Activated T-cell treated with anti-CD3 and anti-CD28 coated beads, Interleukin-2, amount 50 U/mL, for 4 hours (primary cell): ENCODE results near the gene KLHDC8A. TPM values are rescaled to one million over a fixed set of nuclear protein-coding genes. Genes with fewer than 3 reads are reported as not detected.
A peak's percentile ranks its signal among the peaks of the same experiment; 100 is the strongest.

ENCODE experiments used
- ATAC-seq, 2 donors: fragments of 200-7000 bp; cut with Tn5 transposase; one replicate each; pipeline ENCODE4 v1.10.0; 2021
- DNase-seq: peaks from one replicate; pipeline ENCODE4 v3.0.0-alpha.2; 2020
- H3K27me3 Mint-ChIP-seq: one replicate; pipeline ENCODE4 v1.8.0; 2021; ENCODE audit warnings: low read depth, mixed read lengths
- H3K36me3 Mint-ChIP-seq: one replicate; pipeline ENCODE4 v1.8.0; 2022; ENCODE audit warnings: mixed read lengths; ENCODE audit not compliant: insufficient read depth
- H3K4me1 Mint-ChIP-seq: one replicate; pipeline ENCODE4 v1.8.0; 2021; ENCODE audit warnings: low read depth, mixed read lengths
- H3K4me3 Mint-ChIP-seq: one replicate; pipeline ENCODE4 v1.8.0; 2021; ENCODE audit warnings: mild to moderate bottlenecking, moderate library complexity, mixed read lengths
- H3K9me3 Mint-ChIP-seq: one replicate; pipeline ENCODE4 v1.8.0; 2021; ENCODE audit warnings: mixed read lengths
- total RNA-seq, 3 donors: library from RNA; stranded (reverse); gene quantifications; one replicate each; pipeline ENCODE4 v1.2.1, GENCODE V29; 2021

Gene KLHDC8A
- total RNA-seq, 3 donors from 2014 or later: 0.05 TPM; not detected in 2

DNA sequence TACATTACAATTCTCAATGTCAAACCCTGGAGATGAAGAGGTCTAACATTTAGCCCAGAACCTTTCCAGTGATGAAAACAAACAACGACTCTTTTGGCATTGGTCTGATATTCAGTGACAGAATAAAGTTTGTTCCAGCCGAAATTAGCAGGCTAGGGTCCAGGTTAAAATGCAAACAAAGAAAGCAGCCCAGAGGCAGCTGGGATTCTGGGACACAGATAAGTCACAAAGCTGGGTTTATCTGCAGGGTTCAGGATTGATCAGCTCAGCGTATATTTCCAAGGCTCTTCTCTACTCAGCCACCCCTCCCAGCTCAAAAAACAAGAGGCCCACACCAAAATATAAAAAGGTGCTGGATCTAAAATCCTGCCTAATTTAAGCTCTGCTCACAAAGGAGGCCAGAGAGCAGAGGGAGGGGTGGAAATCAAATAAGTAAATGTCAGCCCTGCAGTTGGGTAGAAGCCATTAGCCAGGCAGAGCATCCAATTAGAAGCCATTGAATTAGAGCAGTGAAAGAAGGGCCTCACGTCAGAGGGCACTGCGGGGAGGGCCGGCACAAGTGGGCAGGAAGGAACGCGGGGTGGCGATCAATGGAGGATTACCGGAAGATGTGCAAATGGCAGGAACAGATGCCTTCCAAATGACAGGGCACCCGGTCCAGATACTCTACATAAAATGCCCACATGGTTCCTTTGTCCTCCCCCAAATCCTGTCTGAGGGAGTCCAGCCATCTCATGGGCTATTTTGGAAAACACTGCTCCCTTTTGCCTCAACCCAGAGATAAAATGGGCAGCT is 3.2 kb upstream of the KLHDC8A start:
- Mint-ChIP-seq H3K9me3 (no peaks in the 10 kb centered on the region), H3K4me1 (no peaks in the 10 kb centered on the region), H3K36me3 (no peaks in the 10 kb centered on the region), H3K4me3 (no peak overlapping the region), H3K27me3 (peaks cover 14% of the 10 kb centered on the region)
- DNase-seq (no peak), ATAC-seq (no peak)

- H3K36me3 Mint-ChIP-seq: no peaks in the 10 kb centered on the region
- DNase-seq (no peak), ATAC-seq (no peak)
- no peak overlapping the region for H3K4me3 Mint-ChIP-seq
- no peaks in the 10 kb centered on the region for H3K4me1 Mint-ChIP-seq
- H3K9me3 Mint-ChIP-seq: no peaks in the 10 kb centered on the region
- H3K27me3 Mint-ChIP-seq: peaks cover 17% of the 10 kb centered on the region
Observed at GRCh38 chr1:205358579-205358978, 1.9 kb upstream of the KLHDC8A start.

DNA sequence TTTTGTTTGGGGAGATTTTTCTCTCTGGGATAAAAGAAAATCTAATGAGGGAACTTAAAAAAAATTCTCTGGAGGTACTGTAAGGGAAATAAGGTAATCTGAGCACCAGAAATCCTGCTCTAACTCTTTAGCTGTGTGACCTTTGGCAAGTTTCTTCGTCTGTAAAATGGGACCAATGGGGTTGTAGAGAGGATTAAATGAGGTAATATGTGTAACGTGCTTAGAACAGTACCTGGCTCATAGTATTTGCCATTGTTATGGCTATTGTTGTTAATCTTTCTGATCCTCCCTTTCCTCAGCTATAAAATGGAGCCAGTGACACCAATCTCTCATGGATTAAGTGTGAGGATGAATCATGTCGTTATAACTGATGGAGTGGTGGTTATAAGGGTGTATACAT is 845 bp upstream of the KLHDC8A start:
- H3K36me3 Mint-ChIP-seq: no peaks in the 10 kb centered on the region
- H3K4me1 Mint-ChIP-seq: no peaks in the 10 kb centered on the region
- peaks cover 18% of the 10 kb centered on the region for H3K27me3 Mint-ChIP-seq
- no peaks in the 10 kb centered on the region for H3K9me3 Mint-ChIP-seq
- no peak overlapping the region for H3K4me3 Mint-ChIP-seq
- ATAC-seq (no peak), DNase-seq (no peak)

GRCh38 chr1:205355075-205355453 is 1.7 kb downstream of the KLHDC8A start:
- H3K36me3 Mint-ChIP-seq: no peaks in the 10 kb centered on the region
- DNase-seq (no peak), ATAC-seq (no peak)
- peaks cover 18% of the 10 kb centered on the region for H3K27me3 Mint-ChIP-seq
- no peaks in the 10 kb centered on the region for H3K9me3 Mint-ChIP-seq
- H3K4me3 Mint-ChIP-seq: no peak overlapping the region
- no peaks in the 10 kb centered on the region for H3K4me1 Mint-ChIP-seq

- peaks cover 2% of the 10 kb centered on the region for H3K4me1 Mint-ChIP-seq
- no peaks in the 10 kb centered on the region for H3K36me3 Mint-ChIP-seq
- H3K27me3 Mint-ChIP-seq: peaks cover 18% of the 10 kb centered on the region
- H3K9me3 Mint-ChIP-seq: no peaks in the 10 kb centered on the region
- no peak overlapping the region for H3K4me3 Mint-ChIP-seq
- ATAC-seq (peak; percentile 63 to 66), DNase-seq (peak; percentile 58)
Observed at GRCh38 chr1:205354259-205355074, 2.3 kb downstream of the KLHDC8A start.

DNA sequence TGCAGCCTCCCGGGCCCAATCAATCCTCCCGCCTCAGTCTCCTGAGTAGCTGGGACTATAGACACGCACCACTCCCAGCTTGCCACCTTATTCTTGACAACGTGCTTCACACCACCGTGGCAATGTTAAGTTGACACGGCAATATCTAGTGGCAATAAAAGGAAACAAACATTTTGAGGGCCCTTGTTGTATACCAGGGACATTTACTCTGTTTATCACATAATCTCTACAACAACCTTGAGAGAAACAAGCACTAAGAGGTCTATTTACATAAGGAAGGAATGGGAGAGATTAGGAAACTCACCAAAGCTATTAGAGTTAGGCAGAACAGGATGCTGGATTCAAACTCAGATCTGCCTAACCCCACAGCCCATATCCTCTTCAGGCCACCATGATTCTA is 3.1 kb downstream of the KLHDC8A start:
- H3K4me3 Mint-ChIP-seq: no peak overlapping the region
- H3K36me3 Mint-ChIP-seq: no peaks in the 10 kb centered on the region
- H3K4me1 Mint-ChIP-seq: peaks cover 2% of the 10 kb centered on the region
- peaks cover 17% of the 10 kb centered on the region for H3K27me3 Mint-ChIP-seq
- ATAC-seq (no peak), DNase-seq (no peak)
- no peaks in the 10 kb centered on the region for H3K9me3 Mint-ChIP-seq

DNA sequence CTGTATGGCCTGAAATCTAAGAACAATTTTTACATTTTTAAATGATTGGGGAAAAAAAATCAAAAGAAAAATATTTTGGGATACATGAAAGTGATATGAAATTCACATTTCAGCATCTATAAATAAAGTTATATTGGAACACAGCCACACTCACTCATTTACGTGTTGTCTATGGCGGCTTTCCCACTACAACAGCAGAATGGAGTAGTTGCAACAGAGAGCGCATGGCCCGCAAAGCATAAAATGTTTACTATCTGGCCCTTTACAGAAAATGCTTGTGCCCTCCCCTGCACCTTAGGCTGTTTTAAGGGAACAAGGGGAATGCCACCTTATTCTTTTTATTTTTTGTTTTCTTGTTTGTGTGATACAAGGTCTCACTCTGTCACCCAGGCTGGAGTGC is 3.5 kb downstream of the KLHDC8A start:
- Mint-ChIP-seq H3K36me3 (no peaks in the 10 kb centered on the region), H3K9me3 (no peaks in the 10 kb centered on the region), H3K4me3 (no peak overlapping the region), H3K4me1 (peaks cover 2% of the 10 kb centered on the region), H3K27me3 (peaks cover 15% of the 10 kb centered on the region)
- DNase-seq (no peak), ATAC-seq (no peak)

DNA sequence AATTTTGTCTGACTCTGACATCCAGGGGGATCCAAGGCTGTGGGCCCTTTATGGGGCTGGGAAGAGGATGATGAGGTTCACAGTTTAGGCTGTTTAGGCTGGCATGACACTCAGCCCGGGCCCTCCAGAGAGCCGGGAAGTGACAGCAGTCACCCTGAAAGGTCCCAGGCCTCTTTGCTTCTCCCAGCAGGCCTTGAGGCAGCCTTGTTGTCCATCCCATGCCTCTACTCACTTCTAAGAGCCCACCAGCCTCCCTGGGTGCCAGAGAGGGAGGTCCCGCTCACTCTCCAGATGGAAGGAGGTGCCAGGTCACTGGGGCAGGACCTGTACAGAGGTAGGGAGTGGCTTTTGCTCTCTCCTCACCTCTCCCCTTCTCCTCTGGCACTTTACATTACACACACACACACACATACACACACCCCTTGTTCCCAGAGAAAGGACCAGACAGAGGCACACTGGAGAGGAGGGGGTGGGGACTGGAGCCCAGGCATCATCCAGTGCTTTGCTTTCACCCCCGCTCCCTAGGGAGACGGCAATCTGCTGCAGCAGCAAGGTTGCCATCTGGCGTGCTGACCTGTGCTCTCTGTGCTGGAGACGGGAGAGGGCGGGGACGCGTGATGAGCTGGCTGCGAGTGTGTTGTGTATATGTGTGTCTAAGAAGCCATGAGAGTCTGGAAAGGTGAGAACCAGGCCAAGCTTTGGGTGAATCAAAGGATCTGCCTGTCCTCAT is 4.6 kb downstream of the KLHDC8A start:
- ATAC-seq: no peak
- no peaks in the 10 kb centered on the region for H3K9me3 Mint-ChIP-seq

DNA sequence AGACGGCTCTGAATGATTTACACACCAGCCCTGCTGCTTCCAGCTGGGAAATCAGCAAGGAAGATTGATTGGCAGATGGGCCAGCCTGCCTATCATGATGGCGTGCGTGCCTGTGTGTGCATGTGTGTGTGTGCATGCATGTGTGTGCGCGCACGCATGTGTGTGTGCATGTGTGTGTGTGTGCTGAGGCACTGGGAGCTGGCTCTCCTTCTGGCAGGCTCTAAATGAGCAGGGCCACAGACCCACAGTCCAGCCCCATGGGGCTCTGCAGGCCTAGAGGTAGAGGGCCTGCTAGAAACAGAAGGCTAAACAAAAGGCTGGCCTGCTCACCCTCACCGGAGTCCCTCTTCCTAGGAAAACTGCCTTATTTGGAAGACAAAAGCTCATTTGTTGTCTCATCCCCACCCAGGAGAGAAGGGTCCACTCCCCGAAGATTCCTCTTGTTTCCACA is 6.0 kb downstream of the KLHDC8A start:
- Mint-ChIP-seq H3K4me3 (no peak overlapping the region), H3K36me3 (no peaks in the 10 kb centered on the region), H3K9me3 (no peaks in the 10 kb centered on the region), H3K27me3 (peaks cover 22% of the 10 kb centered on the region), H3K4me1 (peaks cover 2% of the 10 kb centered on the region)
- ATAC-seq (no peak), DNase-seq (no peak)

More for the DNA sequence above, 4.6 kb downstream of the KLHDC8A start:
- H3K36me3 Mint-ChIP-seq: no peaks in the 10 kb centered on the region
- H3K27me3 Mint-ChIP-seq: peaks cover 14% of the 10 kb centered on the region
- no peak overlapping the region for H3K4me3 Mint-ChIP-seq
- peaks cover 2% of the 10 kb centered on the region for H3K4me1 Mint-ChIP-seq
- no peak for DNase-seq

- Mint-ChIP-seq H3K36me3 (no peaks in the 10 kb centered on the region), H3K27me3 (peaks cover 28% of the 10 kb centered on the region), H3K9me3 (no peaks in the 10 kb centered on the region), H3K4me1 (peaks cover 2% of the 10 kb centered on the region), H3K4me3 (no peak overlapping the region)
- ATAC-seq (no peak), DNase-seq (no peak)
Observed at GRCh38 chr1:205350124-205350523, 6.6 kb downstream of the KLHDC8A start.

- Mint-ChIP-seq H3K27me3 (peaks cover 38% of the 10 kb centered on the region), H3K9me3 (no peaks in the 10 kb centered on the region), H3K4me3 (no peak overlapping the region), H3K4me1 (peaks cover 10% of the 10 kb centered on the region), H3K36me3 (no peaks in the 10 kb centered on the region)
- DNase-seq (no peak), ATAC-seq (no peak)
Observed at GRCh38 chr1:205348554-205349487, 7.9 kb downstream of the KLHDC8A start.

DNA sequence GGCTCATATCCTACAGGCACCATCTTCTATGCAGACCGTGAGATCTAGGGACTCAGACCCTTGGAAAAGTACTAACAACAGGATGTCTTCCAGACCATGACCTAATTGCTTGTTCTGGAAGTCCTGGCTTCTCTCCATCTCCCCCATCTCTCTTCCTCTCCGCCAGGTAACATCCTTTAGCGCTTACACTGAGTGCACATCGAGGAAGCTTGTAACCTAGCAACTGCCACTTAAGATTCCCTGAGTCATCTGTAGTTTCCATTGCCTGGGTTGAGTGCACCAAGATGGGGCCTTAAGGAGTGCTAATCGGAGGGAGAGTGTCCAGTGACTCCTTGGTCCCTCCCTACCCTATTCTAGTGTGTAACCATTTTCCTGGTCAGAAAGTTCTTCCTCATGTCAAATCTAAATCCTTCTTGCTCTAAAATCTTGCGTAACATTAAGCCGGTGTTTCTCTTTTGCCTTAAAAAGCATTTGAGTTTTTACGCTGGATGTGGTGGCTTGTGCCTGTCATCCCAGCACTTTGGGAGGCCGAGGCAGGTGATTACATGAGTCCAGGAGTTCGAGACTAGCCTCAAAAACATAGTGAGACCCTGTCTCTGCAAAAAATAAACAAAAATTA is 9.7 kb downstream of the KLHDC8A start:
- DNase-seq: no peak
- Mint-ChIP-seq H3K36me3 (no peaks in the 10 kb centered on the region), H3K4me1 (peaks cover 11% of the 10 kb centered on the region), H3K9me3 (no peaks in the 10 kb centered on the region), H3K4me3 (no peak overlapping the region), H3K27me3 (peaks cover 47% of the 10 kb centered on the region)
- ATAC-seq: no peak

GRCh38 chr1:205345761-205346160 is 11.0 kb downstream of the KLHDC8A start:
- Mint-ChIP-seq H3K9me3 (no peaks in the 10 kb centered on the region), H3K27me3 (peaks cover 47% of the 10 kb centered on the region), H3K4me1 (peaks cover 11% of the 10 kb centered on the region), H3K4me3 (no peak overlapping the region), H3K36me3 (no peaks in the 10 kb centered on the region)
- ATAC-seq: no peak
- DNase-seq: no peak
